ENCODE data around the gene SENP1.

Gene SENP1

DNA sequence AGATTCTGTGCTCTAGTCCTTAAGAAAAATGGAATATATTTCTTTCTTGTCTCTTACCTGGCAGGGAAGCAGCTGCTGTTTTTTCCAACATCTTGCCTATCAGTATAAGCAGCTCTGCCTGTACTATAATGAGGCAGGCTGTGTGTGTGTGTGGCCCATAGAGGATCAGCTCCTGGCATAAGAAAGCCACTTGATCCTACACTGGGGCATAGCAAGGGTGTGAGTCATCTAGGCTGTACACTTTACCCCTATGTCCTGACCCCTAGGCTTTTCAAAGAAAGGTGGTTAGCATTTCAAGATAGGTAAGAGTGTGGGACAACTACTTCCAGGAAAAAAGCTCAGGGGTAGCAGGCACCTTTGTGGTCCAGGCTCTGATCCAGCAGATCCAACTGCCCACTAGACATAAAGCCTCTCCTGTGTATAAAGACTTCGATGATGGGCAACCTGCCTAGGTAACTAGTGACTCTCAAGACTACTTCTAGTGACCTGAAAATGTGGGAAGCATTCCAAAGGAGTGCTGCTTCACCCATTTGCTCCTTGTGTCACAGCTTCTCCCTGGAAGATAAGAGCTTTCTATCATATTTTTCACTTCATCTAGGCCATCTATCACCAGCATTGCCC, 4.9 kb upstream of the SENP1 start:
- no peak for DNase-seq

DNA sequence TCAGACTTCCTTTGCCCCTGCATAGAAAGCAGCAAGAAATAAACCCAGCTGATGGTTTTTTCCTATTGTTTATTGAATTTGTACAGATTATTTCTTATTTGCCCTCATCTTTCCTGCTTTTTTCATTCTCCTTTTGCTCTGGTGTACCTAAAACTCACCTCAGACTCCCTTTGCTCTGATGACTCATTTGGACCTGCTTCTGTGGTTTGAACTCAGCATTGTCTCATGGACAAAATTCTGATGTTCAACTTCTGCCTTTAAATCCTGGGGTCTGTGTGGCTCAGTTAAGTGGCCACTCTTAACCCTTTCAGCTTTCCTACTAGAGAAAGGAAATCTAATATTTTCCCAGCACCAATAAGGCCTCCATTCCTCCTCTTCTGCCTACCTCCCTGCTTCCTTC, 3.5 kb upstream of the SENP1 start:
- no peak for DNase-seq

- no peak for DNase-seq
These were observed 1.1 kb upstream of the SENP1 start for GRCh38 chr12:48106681-48107613.

- no peak for DNase-seq
These were observed 485 bp downstream of the SENP1 start for GRCh38 chr12:48105321-48105866.

DNA sequence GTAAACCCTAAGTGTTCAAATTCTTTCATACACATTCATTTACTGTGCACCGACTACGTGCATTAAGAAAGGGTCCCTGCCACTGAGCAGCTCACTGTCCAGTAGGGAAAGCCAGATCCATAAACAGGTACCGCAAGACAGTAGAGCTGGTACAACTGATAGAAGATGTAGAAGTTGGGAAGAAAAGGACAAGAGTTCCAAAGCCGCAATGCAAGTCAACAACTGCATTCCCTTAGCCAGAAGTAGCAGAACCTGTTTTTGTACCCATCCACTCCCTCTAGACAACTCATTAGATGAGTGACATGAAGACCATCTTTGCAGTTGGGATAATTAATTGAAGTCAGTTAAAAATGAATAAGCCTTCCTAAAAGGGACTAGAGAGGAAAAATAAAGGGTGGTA, 1.3 kb downstream of the SENP1 start:
- no peak for DNase-seq

GRCh38 chr12:48092611-48093010, 13.3 kb downstream of the SENP1 start:
- no peak for DNase-seq

GRCh38 chr12:48086327-48086726, 19.6 kb downstream of the SENP1 start:
- no peak for DNase-seq

DNA sequence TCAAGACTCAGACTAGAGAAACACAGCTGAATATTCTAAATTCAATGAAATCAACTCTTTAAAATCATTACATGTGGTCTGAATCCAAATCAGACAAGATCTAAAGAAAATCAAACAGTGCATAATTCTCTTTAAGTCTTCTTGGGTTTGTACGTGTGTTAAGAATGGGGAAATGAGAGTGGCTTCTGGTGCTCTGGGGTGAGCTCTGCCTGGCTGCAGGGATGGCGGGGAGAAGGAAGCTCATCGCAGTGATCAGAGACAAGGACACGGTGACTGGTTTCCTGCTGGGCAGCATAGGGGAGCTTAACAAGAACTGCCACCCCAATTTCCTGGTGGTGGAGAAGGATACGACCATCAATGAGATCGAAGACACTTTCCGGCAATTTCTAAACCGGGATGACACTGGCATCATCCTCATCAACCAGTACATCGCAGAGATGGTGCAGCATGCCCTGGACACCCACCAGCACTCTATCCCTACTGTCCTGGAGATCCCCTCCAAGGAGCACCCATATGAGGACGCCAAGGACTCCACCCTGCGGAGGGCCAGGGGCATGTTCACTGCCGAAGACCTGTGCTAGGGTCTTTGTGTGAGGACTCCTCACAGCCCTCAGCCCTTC, 20.9 kb downstream of the SENP1 start:
- DNase-seq, result no peak

- no peak for DNase-seq
These were observed 21.8 kb downstream of the SENP1 start for GRCh38 chr12:48084066-48084465.

GRCh38 chr12:48080821-48081220, 25.1 kb downstream of the SENP1 start:
- DNase-seq, result no peak

DNA sequence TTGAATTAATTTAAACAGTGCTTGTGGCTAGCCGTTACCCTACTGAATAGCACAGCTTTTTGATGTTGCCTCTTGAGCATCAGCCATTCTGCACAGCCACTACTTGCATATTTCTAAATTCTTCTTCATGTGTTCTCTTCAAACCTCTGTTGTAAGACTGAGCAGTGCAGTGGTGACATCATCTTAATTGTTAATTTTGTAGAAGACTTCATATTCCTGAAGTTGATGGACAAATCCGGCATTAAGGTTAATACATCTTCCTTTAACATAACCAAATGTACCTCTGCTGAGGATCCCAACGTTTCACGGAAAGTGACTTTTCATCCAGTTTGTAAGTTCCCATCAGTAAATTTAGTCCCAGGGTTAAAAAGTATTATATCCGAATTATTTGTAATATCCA, 25.6 kb downstream of the SENP1 start:
- no peak for DNase-seq

DNA sequence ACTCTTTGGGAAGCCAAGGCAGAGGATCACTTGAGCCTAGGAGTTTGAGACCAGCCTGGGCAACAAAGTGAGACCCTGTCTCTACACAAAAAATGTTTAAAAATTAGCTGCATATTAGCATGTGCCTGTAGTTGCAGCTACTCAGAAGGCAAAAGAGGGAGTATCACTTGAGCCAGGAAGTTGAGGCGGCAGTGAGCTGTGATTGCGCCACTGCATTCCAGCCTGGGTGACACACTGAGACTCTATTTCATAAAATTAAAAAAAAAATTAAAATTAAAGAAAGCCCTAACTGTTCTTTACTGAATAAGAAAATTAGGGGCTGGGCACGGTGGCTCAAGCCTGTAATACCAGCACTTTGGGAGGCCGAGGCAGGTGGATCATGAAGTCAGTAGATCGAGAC, 27.0 kb downstream of the SENP1 start:
- DNase-seq, result no peak

- no peak for DNase-seq
These were observed 28.8 kb downstream of the SENP1 start for GRCh38 chr12:48077111-48077510.

- no peak for DNase-seq
These were observed 30.0 kb downstream of the SENP1 start for GRCh38 chr12:48075832-48076231.

GRCh38 chr12:48074266-48074665, 31.6 kb downstream of the SENP1 start:
- DNase-seq, result no peak

DNA sequence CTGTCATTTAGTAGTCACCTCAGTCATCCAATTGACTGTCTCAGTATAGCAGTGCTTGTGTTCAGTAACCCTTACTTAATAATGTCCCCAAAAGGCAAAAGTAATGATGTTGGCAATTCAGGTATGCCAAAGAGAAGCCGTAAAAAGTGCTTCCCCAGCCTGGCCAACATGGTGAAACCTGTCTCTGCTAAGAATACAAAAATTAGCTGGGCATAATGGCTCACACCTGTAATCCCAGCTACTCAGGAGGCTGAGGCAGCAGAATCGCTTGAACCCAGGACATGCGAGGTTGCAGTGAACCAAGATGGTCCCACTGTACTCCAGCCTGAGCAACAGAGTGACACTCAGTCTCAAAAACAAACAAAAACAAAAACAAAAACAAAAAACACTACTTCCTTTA, 33.6 kb downstream of the SENP1 start:
- DNase-seq, result no peak

GRCh38 chr12:48071808-48072207, 34.1 kb downstream of the SENP1 start:
- DNase-seq, result no peak

DNA sequence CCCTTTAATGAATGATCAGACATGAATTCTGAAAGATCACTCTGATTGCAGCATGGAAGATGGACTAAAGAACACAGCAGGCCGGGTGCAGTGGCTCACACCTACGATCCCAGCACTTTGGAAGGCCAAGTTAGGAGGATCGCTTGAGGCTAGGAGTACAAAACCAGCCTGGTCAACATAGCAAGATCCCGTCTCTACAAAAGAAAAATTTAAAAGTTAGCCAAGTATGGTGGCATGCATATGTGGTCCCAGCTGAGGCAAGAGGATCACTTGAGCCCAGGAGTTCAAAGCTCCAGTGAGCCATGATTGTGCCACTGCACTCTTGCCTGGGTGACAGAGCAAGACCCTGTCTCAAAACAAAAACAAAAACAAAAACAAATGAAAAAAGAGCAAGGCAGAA, 35.1 kb downstream of the SENP1 start:
- no peak for DNase-seq

DNA sequence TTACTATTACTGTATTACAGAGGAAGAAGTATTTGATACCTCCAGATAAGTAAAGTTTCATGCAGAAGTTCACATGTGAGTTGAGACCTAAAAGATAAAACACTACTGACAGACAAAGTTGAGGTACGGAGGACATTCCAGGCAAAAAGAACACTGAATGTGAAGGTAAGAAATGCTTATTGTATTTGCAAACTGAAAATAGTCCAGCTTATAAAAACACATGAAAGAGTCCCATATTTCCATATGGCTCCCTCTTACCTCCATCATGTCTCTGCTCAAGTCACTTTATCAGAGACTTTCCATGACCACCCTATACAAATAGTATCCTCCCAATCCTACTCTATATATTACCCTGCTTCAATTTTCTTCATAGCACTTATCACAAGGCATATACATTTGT, 35.8 kb downstream of the SENP1 start:
- DNase-seq, result no peak

GRCh38 chr12:48069241-48069640, 36.6 kb downstream of the SENP1 start:
- DNase-seq, result no peak

DNA sequence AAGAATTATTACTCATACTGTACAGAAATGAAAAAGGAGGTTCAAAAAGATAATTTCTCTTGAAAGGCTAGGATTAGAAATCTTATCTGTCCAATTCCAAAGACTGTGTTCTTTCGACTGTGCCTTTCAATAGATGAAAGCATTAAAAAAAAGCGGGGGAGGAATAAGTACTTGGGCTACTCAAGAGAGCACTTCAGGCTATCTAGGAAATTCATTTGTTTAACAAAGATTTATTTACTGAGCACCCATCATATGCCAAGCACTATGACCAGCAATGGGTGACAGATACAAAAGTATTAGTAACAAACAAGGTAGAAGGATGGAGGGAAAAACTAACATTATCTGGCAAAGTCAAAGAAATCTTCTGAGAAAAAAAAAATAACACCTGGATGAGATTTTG, 37.4 kb downstream of the SENP1 start:
- no peak for DNase-seq

- DNase-seq, result no peak
These were observed 38.5 kb downstream of the SENP1 start for GRCh38 chr12:48067250-48067938.

- no peak for DNase-seq
These were observed 40.8 kb downstream of the SENP1 start for GRCh38 chr12:48065041-48065440.

All from kidney glomerular epithelial cell (primary cell).